ENCODE data around the gene HAX1.
"Not testable (repeated sequence)": the region's sequence is repeated elsewhere in the genome, so short reads cannot be mapped to it uniquely, and the experiment has no call there.

Gene HAX1

GRCh38 chr1:154287591-154287990 is 15.2 kb downstream of the HAX1 start:
- DNase-seq (ENCODE audit: low spot score): not testable (repeated sequence)

GRCh38 chr1:154288661-154289060 is 16.2 kb downstream of the HAX1 start:
- DNase-seq (ENCODE audit: low spot score): no peak

GRCh38 chr1:154290921-154291320 is 18.5 kb downstream of the HAX1 start:
- DNase-seq (ENCODE audit: low spot score): no peak

GRCh38 chr1:154295408-154296235 is 23.2 kb downstream of the HAX1 start:
- peak; percentile 40 for DNase-seq (ENCODE audit: low spot score)

GRCh38 chr1:154301582-154301981 is 29.2 kb downstream of the HAX1 start:
- no peak for DNase-seq (ENCODE audit: low spot score)

- DNase-seq (ENCODE audit: low spot score): no peak
Observed at GRCh38 chr1:154304664-154305337, 32.4 kb downstream of the HAX1 start.

- DNase-seq (ENCODE audit: low spot score): no peak
Observed at GRCh38 chr1:154306151-154306550, 33.7 kb downstream of the HAX1 start.

- not testable (repeated sequence) for DNase-seq (ENCODE audit: low spot score)
Observed at GRCh38 chr1:154307670-154308270, 35.3 kb downstream of the HAX1 start.

GRCh38 chr1:154309136-154309535 is 36.7 kb downstream of the HAX1 start:
- DNase-seq (ENCODE audit: low spot score): not testable (repeated sequence)

GRCh38 chr1:154312229-154313065 is 40.0 kb downstream of the HAX1 start:
- DNase-seq (ENCODE audit: low spot score): not testable (repeated sequence)

GRCh38 chr1:154313066-154313356 is 40.6 kb downstream of the HAX1 start:
- no peak for DNase-seq (ENCODE audit: low spot score)

GRCh38 chr1:154314226-154314625 is 41.8 kb downstream of the HAX1 start:
- DNase-seq (ENCODE audit: low spot score): not testable (repeated sequence)

GRCh38 chr1:154316704-154317103 is 44.3 kb downstream of the HAX1 start:
- peak; percentile 35 for DNase-seq (ENCODE audit: low spot score)

- DNase-seq (ENCODE audit: low spot score): no peak
Observed at GRCh38 chr1:154318386-154318785, 46.0 kb downstream of the HAX1 start.

GRCh38 chr1:154320882-154321608 is 48.6 kb downstream of the HAX1 start, which contains the start of gene AQP10:
AQP10 (plus strand) TSS chr1:154321093; CDS start chr1:154321156, 63 bp downstream.
- no peak for DNase-seq (ENCODE audit: low spot score)

GRCh38 chr1:154321609-154321934 is 49.1 kb downstream of the HAX1 start:
- not testable (repeated sequence) for DNase-seq (ENCODE audit: low spot score)

- DNase-seq (ENCODE audit: low spot score): no peak
Observed at GRCh38 chr1:154323493-154323892, 51.1 kb downstream of the HAX1 start.

GRCh38 chr1:154324241-154324640 is 51.8 kb downstream of the HAX1 start:
- DNase-seq (ENCODE audit: low spot score): no peak

- DNase-seq (ENCODE audit: low spot score): peak; percentile 95
Observed at GRCh38 chr1:154324669-154325582, 52.5 kb downstream of the HAX1 start, which contains the start of gene ATP8B2. ATP8B2 (plus strand) TSS chr1:154325525; CDS start chr1:154328142, 2,617 bp downstream.

Data from NAMALWA (cell line).